Measurements from ENCODE around the gene PITPNC1.

DNA sequence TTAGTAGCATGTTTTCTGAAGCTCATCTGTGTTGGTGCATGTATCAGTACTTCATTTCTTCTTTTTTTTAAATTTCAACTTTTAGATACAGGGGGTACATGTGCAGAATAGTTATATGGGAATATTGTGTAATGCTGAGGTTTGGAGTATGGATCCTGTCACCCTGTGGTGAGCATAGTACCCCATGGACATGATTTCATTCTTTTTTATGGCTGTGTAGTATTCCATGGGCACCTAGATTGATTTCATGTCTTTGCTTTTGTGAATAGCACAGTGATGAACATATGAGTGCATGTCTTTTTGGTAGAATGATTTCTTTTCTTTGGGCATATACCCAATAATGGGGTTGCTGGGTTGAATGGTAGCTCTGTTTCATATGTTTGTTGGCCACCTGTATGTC is 285.6 kb downstream of the PITPNC1 start:
- TF ChIP-seq, protein P1, sequence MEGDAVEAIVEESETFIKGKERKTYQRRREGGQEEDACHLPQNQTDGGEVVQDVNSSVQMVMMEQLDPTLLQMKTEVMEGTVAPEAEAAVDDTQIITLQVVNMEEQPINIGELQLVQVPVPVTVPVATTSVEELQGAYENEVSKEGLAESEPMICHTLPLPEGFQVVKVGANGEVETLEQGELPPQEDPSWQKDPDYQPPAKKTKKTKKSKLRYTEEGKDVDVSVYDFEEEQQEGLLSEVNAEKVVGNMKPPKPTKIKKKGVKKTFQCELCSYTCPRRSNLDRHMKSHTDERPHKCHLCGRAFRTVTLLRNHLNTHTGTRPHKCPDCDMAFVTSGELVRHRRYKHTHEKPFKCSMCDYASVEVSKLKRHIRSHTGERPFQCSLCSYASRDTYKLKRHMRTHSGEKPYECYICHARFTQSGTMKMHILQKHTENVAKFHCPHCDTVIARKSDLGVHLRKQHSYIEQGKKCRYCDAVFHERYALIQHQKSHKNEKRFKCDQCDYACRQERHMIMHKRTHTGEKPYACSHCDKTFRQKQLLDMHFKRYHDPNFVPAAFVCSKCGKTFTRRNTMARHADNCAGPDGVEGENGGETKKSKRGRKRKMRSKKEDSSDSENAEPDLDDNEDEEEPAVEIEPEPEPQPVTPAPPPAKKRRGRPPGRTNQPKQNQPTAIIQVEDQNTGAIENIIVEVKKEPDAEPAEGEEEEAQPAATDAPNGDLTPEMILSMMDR (conservative IDR thresholded peaks at IDR 0.05 in 1 of 2, IDR thresholded peaks at IDR 0.05 in 1 of 2; ENCODE audit: low read depth in 1 of 2, low read length in 2 of 2), result no peak
- TF ChIP-seq EZH2 (IDR thresholded peaks at IDR 0.05; ENCODE audit: low read length, missing control alignments), result no peak

Data from fibroblast of lung (primary cell).